Keratinocyte (primary cell): ENCODE measurements around the gene NF1. TPM values are rescaled to one million over a fixed set of nuclear protein-coding genes. Genes with fewer than 3 reads are reported as not detected.

Experiments
- DNase-seq: peaks from one replicate; pipeline ENCODE4 v3.0.0-alpha.2; 2011; ENCODE audit warnings: low read depth, missing footprints, low spot score
- FAIRE-seq: peaks from 2 replicates; lab custom pipeline; 2011; peaks lifted over from hg19 to GRCh38; lab: Jason Lieb, UNC
- H2AFZ ChIP-seq: 2 replicates; pipeline ENCODE4 v1.6.0; 2012; ENCODE audit warnings: low read length, control low read depth, inconsistent platforms; ENCODE audit not compliant: control insufficient read depth
- H3K27ac ChIP-seq: 2 replicates; pipeline ENCODE4 v1.5.1; 2011; ENCODE audit warnings: low read length; ENCODE audit not compliant: control insufficient read depth, insufficient read depth
- H3K27me3 ChIP-seq: 3 replicates; pipeline ENCODE4 v1.6.0; 2011; ENCODE audit warnings: low read length; ENCODE audit not compliant: control insufficient read depth, insufficient read depth; ENCODE audit errors: extremely low read depth
- H3K36me3 ChIP-seq, 2 experiments: 2 replicates in 1 of 2; 3 replicates in 1 of 2; pipeline ENCODE4 v1.5.1; 2011; ENCODE audit warnings: low read length in 2 of 2, mild to moderate bottlenecking in 1 of 2; ENCODE audit not compliant: control insufficient read depth in 2 of 2, insufficient read depth in 2 of 2; ENCODE audit errors: extremely low read depth in 1 of 2
- H3K4me1 ChIP-seq: 3 replicates; pipeline ENCODE4 v1.5.1; 2011; ENCODE audit warnings: low read length; ENCODE audit not compliant: control insufficient read depth, insufficient read depth; ENCODE audit errors: extremely low read depth
- H3K4me2 ChIP-seq: 3 replicates; pipeline ENCODE4 v1.6.0; 2011; ENCODE audit warnings: low read depth, low read length; ENCODE audit not compliant: control insufficient read depth, insufficient read depth; ENCODE audit errors: extremely low read depth
- H3K4me3 ChIP-seq, 3 experiments: fragments of 200-600 bp in 1 of 3; sonication (generic) in 1 of 3; 2 replicates in 2 of 3; 3 replicates in 1 of 3; pipeline ENCODE4 v1.5.1; 2011 to 2016; ENCODE audit warnings: low read length in 3 of 3, mild to moderate bottlenecking in 3 of 3, control low read depth in 2 of 3, inconsistent platforms in 1 of 3, low read depth in 1 of 3, mixed read lengths in 1 of 3, mixed run types in 1 of 3, moderate library complexity in 1 of 3; ENCODE audit not compliant: control insufficient read depth in 2 of 3, insufficient read depth in 2 of 3; ENCODE audit errors: extremely low read depth in 1 of 3
- H3K79me2 ChIP-seq: 2 replicates; pipeline ENCODE4 v1.6.0; 2012; ENCODE audit warnings: low read length; ENCODE audit not compliant: control insufficient read depth, insufficient read depth
- H3K9ac ChIP-seq: 3 replicates; pipeline ENCODE4 v1.6.0; 2011; ENCODE audit warnings: low read length; ENCODE audit not compliant: control insufficient read depth, insufficient read depth; ENCODE audit errors: extremely low read depth
- H3K9me1 ChIP-seq: 3 replicates; pipeline ENCODE4 v1.6.0; 2011; ENCODE audit warnings: low read length; ENCODE audit not compliant: control insufficient read depth, insufficient read depth; ENCODE audit errors: extremely low read depth
- H3K9me3 ChIP-seq: 2 replicates; pipeline ENCODE4 v1.5.1; 2012; ENCODE audit warnings: low read depth, low read length; ENCODE audit not compliant: control insufficient read depth
- H4K20me1 ChIP-seq: 3 replicates; pipeline ENCODE4 v1.6.0; 2011; ENCODE audit warnings: low read length; ENCODE audit not compliant: control insufficient read depth, insufficient read depth; ENCODE audit errors: extremely low read depth
- CTCF ChIP-seq, 3 experiments: IDR thresholded peaks in 1 of 3; conservative IDR thresholded peaks in 1 of 3; optimal IDR thresholded peaks in 1 of 3; 2 replicates in 2 of 3; 3 replicates in 1 of 3; pipeline versions ENCODE3 to v1.5.1; 2011; ENCODE audit warnings: low read length in 3 of 3, mild to moderate bottlenecking in 3 of 3, moderate library complexity in 2 of 3, control low read depth in 1 of 3, inconsistent platforms in 1 of 3; ENCODE audit not compliant: insufficient read depth in 2 of 3; ENCODE audit errors: extremely low read depth in 1 of 3
- EZH2 ChIP-seq: IDR thresholded peaks from one replicate; pipeline ENCODE4 v1.6.1; 2012; ENCODE audit warnings: inconsistent platforms, mild to moderate bottlenecking, low read length, moderate library complexity
- dilution Hi-C: fragments of 300-500 bp; cut with MboI; formaldehyde crosslinking; loops from one replicate; pipeline ENCODE4 v1.7.0; 2020; ENCODE audit warnings: low sequenced_read_pairs; ENCODE audit not compliant: extremely low pct_ligation_motif_present
- polyA plus RNA-seq, 5 experiments: library from polyadenylated mRNA; depleted of rRNA in 3 of 5; stranded (reverse) in 3 of 5; stranded (forward) in 1 of 5; unstranded in 1 of 5; fragments of >200 nt; gene quantifications; 1 replicate in 1 of 5; 2 replicates in 3 of 5; 3 replicates in 1 of 5; pipeline versions ENCODE4 v1.2.1 to v1.2.3, GENCODE V29; 2011 to 2012; ENCODE audit warnings: missing spikeins in 2 of 5, low read depth in 1 of 5, low replicate concordance in 1 of 5

Gene NF1
- polyA plus RNA-seq, 1 donor (not counting 4 experiments of a cell fraction or from before 2014, with no cell fraction given) = 26.7 TPM

- no peak overlapping the region for H3K27ac ChIP-seq
- H4K20me1 ChIP-seq = no peaks in the 10 kb centered on the region
- H3K4me3 ChIP-seq = no peak overlapping the region
- no peaks in the 10 kb centered on the region for H3K4me1 ChIP-seq
- H3K36me3 ChIP-seq = no peaks in the 10 kb centered on the region
- DNase-seq (no peak), FAIRE-seq (no peak)
- no peaks in the 10 kb centered on the region for H3K9me1 ChIP-seq
- TF ChIP-seq EZH2 (no peak), CTCF (optimal IDR thresholded peaks at IDR 0.05 in 1 of 3, IDR thresholded peaks at IDR 0.05 in 1 of 3, conservative IDR thresholded peaks at IDR 0.05 in 1 of 3; ENCODE audit: extremely low read depth in 1 of 3, insufficient read depth in 2 of 3, low read length in 3 of 3) (no peak)
- no peaks in the 10 kb centered on the region for H3K9me3 ChIP-seq
- H3K4me2 ChIP-seq = no peak overlapping the region
- no peak overlapping the region for H2AFZ ChIP-seq
- no peaks in the 10 kb centered on the region for H3K79me2 ChIP-seq
- dilution Hi-C loops = no loop called here
- no peak overlapping the region for H3K9ac ChIP-seq
- no peaks in the 10 kb centered on the region for H3K27me3 ChIP-seq
These were observed 197.0 kb downstream of the NF1 start for GRCh38 chr17:31291820-31292219.

DNA sequence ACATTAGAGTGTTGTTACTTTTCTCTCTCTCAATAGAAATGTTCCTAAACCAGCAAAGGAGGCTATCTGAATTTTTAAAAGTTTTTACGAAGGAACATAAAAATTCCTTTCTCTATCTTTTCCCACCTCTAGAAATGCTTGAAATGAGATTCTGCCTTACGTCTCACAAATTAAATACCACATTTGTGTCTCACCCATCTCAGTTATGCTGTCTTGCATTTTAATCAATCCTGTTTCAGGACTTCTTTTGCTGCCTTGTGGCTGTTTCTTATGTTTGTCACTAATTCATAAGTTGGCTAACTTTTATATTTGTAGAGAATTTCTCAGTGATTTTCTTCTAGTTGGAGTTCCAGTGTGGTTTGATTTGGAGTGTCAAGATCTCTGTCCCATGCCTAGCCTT, 198.8 kb downstream of the NF1 start:
- H4K20me1 ChIP-seq = no peaks in the 10 kb centered on the region
- dilution Hi-C loops = no loop called here
- no peak overlapping the region for H3K4me3 ChIP-seq
- no peaks in the 10 kb centered on the region for H3K79me2 ChIP-seq
- H3K4me1 ChIP-seq = no peaks in the 10 kb centered on the region
- H3K9me1 ChIP-seq = no peaks in the 10 kb centered on the region
- TF ChIP-seq CTCF (optimal IDR thresholded peaks at IDR 0.05 in 1 of 3, IDR thresholded peaks at IDR 0.05 in 1 of 3, conservative IDR thresholded peaks at IDR 0.05 in 1 of 3; ENCODE audit: extremely low read depth in 1 of 3, insufficient read depth in 2 of 3, low read length in 3 of 3) (no peak), EZH2 (no peak)
- H2AFZ ChIP-seq = no peak overlapping the region
- DNase-seq (no peak), FAIRE-seq (no peak)
- no peak overlapping the region for H3K9ac ChIP-seq
- no peaks in the 10 kb centered on the region for H3K27me3 ChIP-seq
- peaks cover 0 to under 1% of the 10 kb centered on the region in 2 experiments for H3K36me3 ChIP-seq
- no peak overlapping the region for H3K27ac ChIP-seq
- no peak overlapping the region for H3K4me2 ChIP-seq
- no peaks in the 10 kb centered on the region for H3K9me3 ChIP-seq
